Testis (tissue), 3 donors: ENCODE data around the gene BTRC. TPM values are rescaled to one million over a fixed set of nuclear protein-coding genes. Genes with fewer than 3 reads are reported as not detected.

Experiments used
- DNase-seq: peaks from one replicate; pipeline ENCODE4 v3.0.0-alpha.2; 2019
- H3K27ac ChIP-seq, 2 donors: fragments of 200-600 bp; sonication (generic); one replicate each; pipeline ENCODE4 v1.5.1; 2019
- H3K27me3 ChIP-seq: fragments of 200-600 bp; sonication (generic); one replicate; pipeline ENCODE4 v1.5.1; 2019
- H3K36me3 ChIP-seq: fragments of 200-600 bp; sonication (generic); one replicate; pipeline ENCODE4 v1.5.1; 2017; ENCODE audit warnings: low read depth; ENCODE audit errors: missing control alignments
- H3K4me1 ChIP-seq: fragments of 200-600 bp; sonication (generic); one replicate; pipeline ENCODE4 v1.5.1; 2019
- H3K4me3 ChIP-seq, 2 donors: fragments of 200-600 bp; sonication (generic); one replicate each; pipeline ENCODE4 v1.5.1; 2017 to 2019
- H3K9me3 ChIP-seq: fragments of 200-600 bp; sonication (generic); one replicate; pipeline ENCODE4 v1.5.1; 2017
- CTCF ChIP-seq, 3 experiments: fragments of 450-650 bp in 2 of 3; fragments of 200-600 bp in 1 of 3; sonication (generic) in 1 of 3; IDR thresholded peaks; one replicate each; pipeline ENCODE4 v1.5.1; 2016 to 2019; ENCODE audit warnings: antibody characterized with exemption in 3 of 3, mild to moderate bottlenecking in 2 of 3, moderate library complexity in 1 of 3
- POLR2A ChIP-seq: fragments of 450-650 bp; IDR thresholded peaks from one replicate; pipeline ENCODE4 v1.6.1; 2017; ENCODE audit warnings: antibody characterized with exemption, mild to moderate bottlenecking, moderate library complexity
- WGBS, 2 donors: methylation state at CpG; one replicate each; pipeline ENCODE4 v1.1.5; 2018; 5-methylcytosine and 5-hydroxymethylcytosine counted together
- intact Hi-C: fragments of 100-400 bp; cut with DNase I; formaldehyde crosslinking; loops from one replicate; pipeline ENCODE4 v1.15.1; 2023; ENCODE audit warnings: low total_unique reads
- polyA plus RNA-seq: library from polyadenylated mRNA; stranded (reverse); fragments of 350-450 nt; fragmentation: Illumina TruSeq; extraction: RNeasy Lipid Tissue Mini Kit (QIAGEN cat#74804); gene quantifications from one replicate; pipeline ENCODE4 v1.2.3, GENCODE V29; 2014; ENCODE audit warnings: low read depth, low replicate concordance; ENCODE audit not compliant: insufficient read depth
- total RNA-seq, 2 donors: library from RNA; depleted of rRNA; stranded (reverse); fragments of >200 nt; gene quantifications; one replicate each; pipeline ENCODE4 v1.2.3, GENCODE V29; 2016

Gene BTRC
- total and polyA plus RNA-seq, 3 donors from 2014 or later, result 40.0 to 43.8 (median 41.0) TPM

DNA sequence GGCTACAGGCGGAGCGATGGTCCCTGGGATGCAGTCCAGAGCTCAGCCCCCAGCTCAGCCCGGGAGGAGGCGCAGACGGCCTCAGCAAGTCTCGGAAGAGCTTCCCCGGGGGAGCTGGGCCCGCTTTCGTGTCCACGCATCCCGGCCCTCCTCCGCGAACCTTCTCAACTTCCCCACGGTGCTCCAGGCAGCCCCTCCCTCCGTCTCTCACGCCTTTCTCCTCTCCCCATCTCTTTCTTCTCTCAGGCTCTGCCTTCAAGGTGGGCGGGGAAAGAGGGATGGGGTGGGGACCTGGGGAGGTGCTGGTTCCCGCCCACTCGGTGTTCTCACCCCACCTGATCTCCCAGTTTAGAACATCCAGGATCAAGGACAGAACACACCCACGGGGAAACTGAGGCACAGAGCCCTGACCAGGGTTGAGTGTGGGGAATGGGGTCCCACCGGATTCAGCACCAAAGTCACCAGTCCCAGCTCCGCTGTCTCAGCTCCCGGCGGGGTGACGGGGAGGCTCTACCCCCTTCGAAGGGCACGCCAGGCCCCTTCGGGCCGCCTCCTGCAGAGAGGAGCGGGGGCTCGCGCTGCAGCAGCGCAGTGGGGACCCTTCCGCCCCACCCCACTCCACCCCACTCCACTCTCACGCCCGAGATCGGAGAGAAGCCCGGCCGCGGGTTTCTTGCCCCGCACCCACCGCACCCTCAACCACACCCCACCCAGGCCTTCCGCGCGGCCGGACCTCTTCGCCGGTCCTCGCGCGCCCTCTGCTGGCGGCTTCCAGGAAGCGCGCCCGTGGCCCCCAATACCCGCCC, 215.9 kb downstream of the BTRC start:
- 0 to 1% methylated on average over 22 to 56 of the region's 56 CpGs for WGBS, 2 donors
- Histone ChIP-seq H3K36me3 (no peaks in the 10 kb centered on the region), H3K4me3 (peak overlapping the region; percentile 52 to 62), H3K4me1 (peaks cover 22% of the 10 kb centered on the region), H3K9me3 (no peaks in the 10 kb centered on the region), H3K27me3 (no peaks in the 10 kb centered on the region), H3K27ac (peak overlapping the region in 1 of 2 donors; percentile 31)
- TF ChIP-seq CTCF (IDR thresholded peaks at IDR 0.05) (peak; percentile 70 to 95 (median 73)), POLR2A (no peak)
- peak; percentile 92 for DNase-seq
- intact Hi-C loops, result loop anchor here (5.0 kb wide), 1 partner anchor 353 kb away; no protein-coding TSS in a partner anchor

- H3K36me3 ChIP-seq, result no peaks in the 10 kb centered on the region
- H3K27ac ChIP-seq, result peak overlapping the region in 1 of 2 donors; percentile 31
- TF ChIP-seq POLR2A (no peak), CTCF (IDR thresholded peaks at IDR 0.05) (no peak)
- H3K4me1 ChIP-seq, result peaks cover 22% of the 10 kb centered on the region
- H3K9me3 ChIP-seq, result no peaks in the 10 kb centered on the region
- peak; percentile 38 for DNase-seq
- 4 to 5% methylated on average over 18 to 36 of the region's 37 CpGs for WGBS, 2 donors
- H3K4me3 ChIP-seq, result peak overlapping the region; percentile 52 to 62
- intact Hi-C loops, result no loop called here
- H3K27me3 ChIP-seq, result no peaks in the 10 kb centered on the region
Observed at GRCh38 chr10:101570428-101571270, 216.7 kb downstream of the BTRC start.

GRCh38 chr10:101571271-101571925, 217.4 kb downstream of the BTRC start:
- peaks cover 21% of the 10 kb centered on the region for H3K4me1 ChIP-seq
- H3K27me3 ChIP-seq, result no peaks in the 10 kb centered on the region
- DNase-seq, result no peak
- TF ChIP-seq POLR2A (no peak), CTCF (IDR thresholded peaks at IDR 0.05) (no peak)
- 54 to 73% methylated on average over 5 to 8 of the region's 8 CpGs for WGBS, 2 donors
- H3K36me3 ChIP-seq, result no peaks in the 10 kb centered on the region
- H3K27ac ChIP-seq, result no peak overlapping the region
- no peaks in the 10 kb centered on the region for H3K9me3 ChIP-seq
- no peak overlapping the region for H3K4me3 ChIP-seq
- intact Hi-C loops, result no loop called here

GRCh38 chr10:101572126-101572525, 218.2 kb downstream of the BTRC start:
- H3K36me3 ChIP-seq, result no peaks in the 10 kb centered on the region
- no peak overlapping the region for H3K27ac ChIP-seq
- intact Hi-C loops, result no loop called here
- 87 to 95% methylated on average over 7 of the region's 7 CpGs for WGBS, 2 donors
- no peaks in the 10 kb centered on the region for H3K27me3 ChIP-seq
- no peak overlapping the region for H3K4me3 ChIP-seq
- TF ChIP-seq POLR2A, result no peak
- TF ChIP-seq CTCF (IDR thresholded peaks at IDR 0.05), result no peak
- DNase-seq, result no peak
- H3K4me1 ChIP-seq, result peaks cover 18% of the 10 kb centered on the region
- no peaks in the 10 kb centered on the region for H3K9me3 ChIP-seq
